ENCODE data around the gene SEC24A.
A peak's percentile ranks its signal among the peaks of the same experiment; 100 is the strongest.
"Not testable (repeated sequence)": the region's sequence is repeated elsewhere in the genome, so short reads cannot be mapped to it uniquely, and the experiment has no call there.

Gene SEC24A

DNA sequence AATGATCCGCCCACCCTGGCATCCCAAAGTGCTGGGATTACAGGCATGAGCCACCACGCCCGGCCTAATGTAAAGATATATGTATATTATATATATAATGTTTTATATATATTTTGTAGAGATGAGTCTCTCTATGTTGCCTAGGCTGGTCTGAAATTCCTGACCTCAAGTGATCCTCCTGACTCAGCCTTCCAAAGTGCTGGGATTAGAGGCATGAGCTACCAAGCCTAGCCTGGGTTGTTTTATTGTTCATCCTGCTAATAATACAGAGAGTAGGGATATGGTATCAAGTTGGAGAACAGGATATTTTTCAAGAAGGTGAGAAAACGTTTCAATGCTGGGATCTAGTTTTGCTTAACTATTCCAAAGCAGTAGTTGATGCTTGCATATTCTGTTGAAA is 2.9 kb downstream of the SEC24A start:
- DNase-seq, result no peak

DNA sequence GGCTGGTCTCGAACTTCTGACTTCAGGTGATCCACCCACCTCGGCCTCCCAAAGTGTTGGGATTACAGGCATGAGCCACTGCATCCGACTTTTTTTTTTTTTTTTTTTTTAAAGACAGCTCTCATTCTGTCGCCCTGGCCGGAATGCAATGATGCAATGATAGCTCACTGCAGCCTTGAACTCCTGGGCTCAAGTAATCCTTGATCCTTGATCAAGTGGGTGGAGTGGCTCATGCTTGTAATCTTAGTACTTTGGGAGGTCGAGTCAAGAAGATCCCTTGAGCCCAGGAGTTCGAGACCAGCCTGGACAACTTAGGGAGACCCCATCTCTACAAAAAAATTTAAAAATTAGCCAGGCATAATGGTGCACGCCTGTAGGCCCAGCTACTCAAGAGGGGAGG is 8.1 kb downstream of the SEC24A start:
- DNase-seq, result no peak

DNA sequence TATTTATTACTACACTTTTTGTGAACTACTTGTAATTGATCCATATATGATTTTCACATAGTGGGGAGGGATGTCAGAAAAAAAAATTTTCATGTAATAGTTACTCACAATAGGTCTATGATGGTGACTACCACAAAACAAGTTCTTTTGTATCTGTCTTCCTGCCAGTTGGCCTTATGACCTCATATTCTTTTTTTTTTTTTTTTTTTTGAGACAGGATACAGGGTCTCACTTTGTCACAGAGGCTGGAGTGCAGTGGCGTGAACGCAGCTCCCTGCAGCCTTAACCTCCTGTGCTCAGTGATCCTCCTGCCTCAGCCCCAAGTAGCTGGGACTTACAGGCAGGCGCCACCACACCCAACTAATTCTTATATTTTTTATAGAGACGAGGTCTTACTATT is 10.9 kb downstream of the SEC24A start:
- DNase-seq, result no peak

DNA sequence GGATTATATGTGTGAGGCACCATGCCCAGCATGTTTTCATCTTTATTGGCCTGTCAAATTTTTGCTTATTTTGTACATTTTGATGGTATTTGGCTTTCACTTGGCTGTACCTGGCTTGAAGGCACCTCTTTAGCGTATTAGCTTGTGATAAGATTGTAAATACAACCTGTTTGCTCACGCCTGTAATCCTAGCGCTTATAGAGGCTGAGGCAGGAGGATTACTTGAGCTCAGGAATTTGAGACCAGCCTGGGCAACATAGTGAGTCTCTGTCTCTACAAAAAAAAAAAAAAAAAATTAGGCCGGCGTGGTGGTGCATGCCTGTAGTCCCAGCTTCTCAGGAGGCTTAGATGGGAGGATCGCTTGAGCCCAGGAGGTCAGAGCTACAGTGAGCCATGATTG is 11.3 kb downstream of the SEC24A start:
- DNase-seq, result no peak

DNA sequence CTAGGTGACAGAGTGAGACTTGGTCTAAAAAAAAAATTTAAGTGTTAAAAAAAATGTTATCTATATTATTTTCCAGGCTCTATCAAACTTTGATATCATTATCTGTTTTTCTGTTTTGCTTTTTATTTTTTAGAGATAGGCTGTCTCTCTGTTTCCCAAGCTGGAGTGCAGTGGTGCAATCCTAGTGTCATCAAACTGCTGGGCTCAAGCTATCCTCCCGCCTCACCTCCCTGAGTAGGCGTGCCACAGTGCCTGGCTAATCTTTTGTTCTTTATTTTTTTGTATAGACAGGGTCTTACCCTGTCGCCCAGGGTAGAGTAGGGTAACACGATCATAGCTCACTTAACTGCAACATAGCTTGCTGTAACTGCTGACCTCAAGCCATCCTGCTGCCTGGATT is 14.4 kb downstream of the SEC24A start:
- DNase-seq, result no peak

DNA sequence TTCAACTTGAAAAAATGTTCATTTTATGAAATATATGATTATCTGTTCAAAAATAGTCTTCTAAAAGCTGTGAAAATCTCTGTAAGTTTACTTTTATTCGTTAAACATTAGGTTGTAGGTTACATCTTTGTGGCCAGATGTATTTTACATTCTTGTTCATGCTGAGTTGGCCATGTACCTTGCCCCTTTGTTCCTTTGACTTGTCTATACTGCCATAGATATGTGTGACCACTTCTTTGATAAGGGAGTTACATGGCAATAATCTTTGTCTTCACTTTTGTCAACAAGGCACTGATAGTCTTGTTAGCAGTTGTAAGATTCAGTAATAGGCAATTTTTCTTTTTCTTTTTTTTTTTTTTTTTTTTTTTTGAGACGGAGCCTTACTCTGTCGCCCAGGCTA is 15.9 kb downstream of the SEC24A start:
- no peak for DNase-seq

DNA sequence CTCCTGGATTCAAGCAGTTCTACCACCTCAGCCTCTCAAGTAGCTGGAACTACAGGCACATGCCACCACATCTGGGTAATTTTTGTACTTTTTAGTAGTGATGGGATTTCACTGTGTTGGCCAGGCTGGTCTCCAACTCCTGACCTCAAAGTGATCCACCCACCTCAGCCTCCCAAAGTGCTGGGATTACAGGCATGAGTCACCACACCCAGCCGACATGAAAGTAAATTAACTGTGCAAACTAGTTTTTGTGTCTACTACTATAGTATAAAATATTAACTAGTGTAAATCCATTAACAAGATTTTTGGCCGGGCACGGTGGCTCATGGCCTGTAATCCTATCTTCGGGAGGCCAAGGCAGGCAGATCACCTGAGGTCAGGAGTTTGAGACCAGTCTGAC is 25.0 kb downstream of the SEC24A start:
- not testable (repeated sequence) for DNase-seq

DNA sequence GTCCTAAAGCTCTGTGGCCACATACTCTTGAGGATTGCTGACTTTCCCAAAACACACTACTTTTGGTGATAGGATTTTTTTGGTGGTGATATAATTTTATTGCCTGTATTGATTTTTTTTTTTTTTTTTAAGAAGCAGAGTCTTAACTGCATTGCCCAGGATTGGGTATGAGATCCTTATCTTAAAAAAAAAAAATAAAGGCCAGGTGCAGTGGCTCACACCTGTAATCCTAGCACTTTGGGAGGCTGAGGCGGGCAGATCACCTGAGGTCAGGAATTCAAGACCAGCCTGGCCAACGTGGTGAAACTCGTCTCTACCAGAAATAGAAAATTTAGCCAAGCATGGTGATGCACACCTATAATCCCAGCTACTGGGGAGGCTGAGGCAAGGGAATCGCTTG is 28.8 kb downstream of the SEC24A start:
- DNase-seq, result not testable (repeated sequence)

DNA sequence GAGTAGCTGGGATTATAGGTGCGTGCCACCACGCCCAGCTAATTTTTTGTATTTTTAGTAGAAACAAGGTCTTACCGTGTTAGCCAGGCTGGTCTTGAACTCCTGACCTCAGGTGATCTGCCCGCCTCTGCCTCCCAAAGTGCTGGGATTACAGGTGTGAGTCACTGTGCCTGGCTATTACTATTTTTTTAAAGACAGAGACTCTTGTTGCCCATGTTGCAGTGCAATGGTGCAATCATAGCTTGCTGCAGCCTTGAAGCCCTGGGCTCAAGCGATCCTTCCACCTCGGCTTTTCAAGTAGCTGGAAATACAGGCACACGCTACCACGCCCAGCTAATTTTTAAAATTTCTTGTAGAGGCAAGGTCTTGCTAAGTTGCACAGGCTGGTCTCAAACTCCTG is 41.6 kb downstream of the SEC24A start:
- DNase-seq, result not testable (repeated sequence)

DNA sequence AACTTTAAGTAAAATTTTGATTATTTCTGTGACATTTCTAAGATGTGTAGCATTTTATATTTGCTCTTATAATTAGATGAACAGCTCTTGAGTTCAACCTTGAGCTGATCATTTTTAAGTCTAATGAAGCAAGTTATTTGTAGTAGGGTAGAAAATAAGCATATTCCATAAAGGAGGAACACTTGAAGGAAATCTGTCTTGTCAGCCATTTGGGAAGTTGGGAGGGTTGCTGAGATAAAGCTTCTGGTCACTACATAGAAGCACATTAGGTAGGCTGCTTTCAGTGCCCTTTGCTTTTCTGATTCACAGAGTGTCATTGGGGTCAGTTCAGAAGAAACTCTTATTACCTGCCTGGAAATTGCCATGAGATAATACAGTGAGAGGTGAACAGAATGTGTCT is 44.1 kb downstream of the SEC24A start:
- DNase-seq, result no peak

DNA sequence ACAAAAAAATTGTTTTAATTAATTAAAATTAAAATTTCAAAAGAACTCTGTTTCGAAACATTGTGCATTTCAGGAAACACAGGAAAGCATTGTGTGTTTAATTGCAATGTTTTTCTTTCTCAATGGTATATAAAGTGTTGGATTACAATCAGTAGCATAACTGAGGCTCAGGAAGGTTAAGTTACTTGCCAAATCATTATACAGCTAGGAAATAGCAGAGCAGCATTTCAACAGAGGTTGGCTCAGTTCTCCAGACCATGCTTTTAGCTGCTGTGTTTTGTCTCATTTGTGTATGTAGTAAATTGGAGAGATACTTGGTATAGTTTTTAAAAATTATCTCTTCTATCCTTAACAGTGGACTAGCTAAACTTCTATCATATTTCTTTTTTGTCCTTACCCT is 59.7 kb downstream of the SEC24A start:
- DNase-seq, result no peak

DNA sequence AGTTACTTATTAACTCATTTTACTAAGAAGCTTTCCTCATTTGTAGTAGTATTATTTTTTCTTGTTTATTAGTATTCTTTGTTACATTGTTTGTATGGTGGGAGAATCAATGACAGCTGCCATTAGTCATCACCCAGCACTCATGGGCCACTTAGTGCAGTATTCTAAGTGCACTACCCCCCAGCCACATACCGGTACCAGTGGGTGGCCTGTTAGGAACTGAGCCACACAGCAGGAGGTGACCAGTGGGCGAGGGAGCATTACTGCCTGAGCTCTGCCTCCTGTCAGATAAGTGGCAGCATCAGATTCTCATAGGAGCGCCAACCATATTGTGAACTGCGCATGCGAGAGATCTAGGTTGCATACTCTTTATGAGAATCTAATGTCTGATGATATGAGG is 65.5 kb downstream of the SEC24A start:
- DNase-seq, result no peak

DNA sequence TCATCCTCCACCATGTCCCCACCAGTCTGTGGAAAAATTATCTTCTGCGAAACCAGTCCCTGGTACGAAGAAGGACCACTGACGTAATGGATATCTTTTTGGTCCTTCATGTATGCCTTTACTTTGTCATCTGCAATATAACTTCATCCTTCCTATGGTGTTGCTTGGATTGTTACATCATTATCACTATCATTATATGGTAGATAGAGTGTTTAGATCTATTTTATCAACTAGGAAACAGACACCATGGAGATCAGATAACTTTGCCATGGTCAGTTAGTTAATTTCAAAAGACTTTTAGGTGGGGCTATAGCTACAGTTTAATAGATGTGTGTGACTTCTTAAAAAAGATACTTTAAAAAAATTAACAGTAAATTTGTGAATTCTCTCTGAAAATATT is 66.0 kb downstream of the SEC24A start:
- DNase-seq, result no peak

DNA sequence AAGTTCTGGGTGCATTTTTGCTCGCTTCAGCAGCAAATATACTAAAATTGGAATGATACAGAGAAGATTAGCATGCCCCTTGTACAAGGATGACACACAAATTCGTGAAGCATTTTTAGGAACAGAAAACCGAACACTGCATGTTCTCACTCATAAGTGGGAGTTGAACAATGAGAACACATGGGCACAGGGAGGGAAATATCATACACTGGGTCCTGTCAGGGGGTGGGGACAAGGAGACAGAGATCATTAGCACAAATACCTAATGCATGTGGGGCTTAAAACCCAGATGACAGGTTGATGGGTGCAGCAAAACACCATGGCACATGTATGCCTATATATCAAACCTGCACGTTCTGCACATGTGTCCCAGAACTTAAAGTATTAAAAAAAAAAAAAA is 66.9 kb downstream of the SEC24A start:
- not testable (repeated sequence) for DNase-seq

DNA sequence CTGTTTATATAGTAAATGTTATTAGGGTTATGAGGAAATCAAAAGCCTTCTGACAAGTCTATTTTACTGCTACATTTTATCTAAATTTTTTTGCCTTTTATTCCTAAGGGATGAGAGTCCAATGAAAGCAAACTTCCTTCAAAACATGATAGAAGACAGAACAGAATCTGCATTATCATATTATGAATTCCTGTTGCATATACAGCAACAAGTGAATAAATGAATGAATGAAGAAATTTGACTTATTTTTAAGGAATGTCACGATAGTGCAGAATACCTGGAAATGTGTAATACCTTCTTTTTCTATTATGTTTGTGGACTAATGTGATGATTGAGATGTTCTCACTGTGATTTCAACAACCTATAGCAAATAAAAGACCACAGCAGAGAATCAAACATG is 76.3 kb downstream of the SEC24A start:
- DNase-seq, result no peak

DNA sequence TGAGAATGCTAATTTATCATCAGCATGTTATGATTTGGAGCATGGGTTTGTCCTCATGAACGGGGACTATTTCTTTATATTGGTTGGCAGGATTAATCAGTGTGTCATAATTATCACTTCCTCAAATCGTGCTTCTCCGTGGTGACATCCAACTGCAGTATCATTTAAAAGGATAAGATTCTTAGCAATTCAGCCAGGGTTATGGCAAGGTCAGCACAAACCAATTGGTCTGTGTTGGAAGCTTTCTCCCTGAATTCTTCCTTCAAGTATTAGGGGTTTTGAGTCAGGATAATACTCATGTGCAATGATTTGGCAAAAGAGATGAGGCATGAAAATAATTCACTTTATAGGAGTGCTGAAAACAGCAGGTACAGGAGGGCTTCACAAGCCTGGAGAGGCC is 84.2 kb downstream of the SEC24A start:
- no peak for DNase-seq

DNA sequence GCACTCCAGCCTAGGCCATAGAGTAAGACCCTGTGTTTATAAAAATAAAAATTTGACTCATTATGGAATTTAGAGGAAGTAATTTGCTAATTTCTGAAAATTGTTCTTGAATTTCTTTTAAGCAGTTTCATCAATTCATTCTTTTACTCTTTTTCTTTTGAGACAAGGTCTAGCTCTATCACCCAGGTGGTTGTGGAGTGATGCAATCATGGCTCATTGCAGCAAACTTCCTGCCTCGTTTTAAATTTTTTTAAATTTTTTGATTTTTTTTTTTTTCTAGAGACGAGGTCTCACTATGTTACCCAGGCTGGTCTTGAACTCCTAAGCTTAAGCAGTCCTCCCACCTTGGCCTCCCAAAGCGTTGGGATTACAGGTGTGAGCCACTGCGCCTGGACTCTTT is 86.7 kb downstream of the SEC24A start:
- no peak for DNase-seq

DNA sequence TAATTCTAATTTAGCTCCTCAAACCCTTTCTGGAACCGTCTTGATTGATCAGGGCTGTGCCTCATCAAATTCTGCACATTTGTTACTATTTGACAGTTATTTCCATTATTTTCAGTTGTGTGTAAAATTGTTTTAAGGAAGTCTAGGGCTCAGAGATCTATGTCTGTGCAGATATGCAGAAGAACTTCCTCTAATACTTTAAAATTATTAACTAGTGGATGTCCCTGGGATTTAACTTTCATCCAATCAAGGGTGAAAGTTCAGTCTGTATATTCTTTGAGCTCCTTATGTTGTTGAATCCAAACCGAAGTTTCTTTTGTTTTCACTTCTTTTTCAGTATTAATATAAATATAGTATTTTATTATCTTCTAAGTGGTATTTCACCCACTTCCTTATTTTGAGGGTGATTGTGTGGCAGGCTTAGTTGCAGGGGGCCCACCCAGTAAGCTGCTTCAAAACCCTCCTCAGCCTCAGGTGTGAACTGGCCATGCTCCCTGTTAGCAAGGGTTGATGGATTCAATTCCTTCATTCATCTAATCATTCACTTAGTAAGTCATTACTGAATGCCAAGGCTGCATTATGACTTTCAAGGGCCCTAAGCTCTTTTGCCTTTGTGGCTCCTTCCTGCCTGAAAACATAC is 87.7 kb downstream of the SEC24A start:
- no peak for DNase-seq

DNA sequence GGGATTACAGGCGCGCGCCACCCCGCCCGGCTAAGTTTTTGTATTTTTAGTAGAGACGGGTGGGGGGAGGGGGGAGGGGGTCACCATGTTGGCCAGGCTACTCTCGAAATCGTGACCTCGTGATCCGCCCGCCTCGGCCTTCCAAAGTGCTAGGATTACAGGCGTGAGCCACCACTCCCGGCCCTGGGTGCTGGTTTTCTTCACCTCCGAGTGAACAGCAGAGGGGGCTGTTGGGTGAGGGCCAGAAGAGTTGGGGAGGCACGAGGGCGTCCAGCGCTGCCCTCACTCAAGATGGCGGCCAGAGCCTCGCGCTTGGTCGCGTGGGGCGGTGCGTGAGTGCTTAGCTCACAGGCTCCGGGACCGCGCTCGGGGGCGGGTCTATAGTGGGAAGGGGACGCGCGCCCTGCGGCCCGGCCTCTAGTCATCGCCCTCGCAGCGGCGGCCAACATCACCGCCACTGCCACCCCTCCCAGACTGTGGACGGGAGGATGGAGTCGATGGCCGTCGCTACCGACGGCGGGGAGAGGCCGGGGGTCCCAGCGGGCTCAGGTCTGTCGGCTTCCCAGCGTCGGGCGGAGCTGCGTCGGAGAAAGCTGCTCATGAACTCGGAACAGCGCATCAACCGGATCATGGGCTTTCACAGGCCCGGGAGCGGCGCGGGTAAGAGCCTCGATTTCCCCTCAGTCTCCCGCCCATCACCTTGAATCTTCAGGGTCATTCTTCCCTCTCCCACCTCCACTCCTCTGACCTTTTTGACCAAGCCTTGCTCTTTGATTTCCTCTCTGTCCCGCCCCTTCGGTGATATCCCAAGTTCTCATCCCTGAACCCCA is 89.8 kb downstream of the SEC24A start, which contains the start of gene CAMLG:
Gene CAMLG, plus strand, starts transcription at position 416 of the 830 bp plus-strand sequence. Its CDS starts 73 bp downstream, at position 489.
- DNase-seq, result peak; percentile 61

DNA sequence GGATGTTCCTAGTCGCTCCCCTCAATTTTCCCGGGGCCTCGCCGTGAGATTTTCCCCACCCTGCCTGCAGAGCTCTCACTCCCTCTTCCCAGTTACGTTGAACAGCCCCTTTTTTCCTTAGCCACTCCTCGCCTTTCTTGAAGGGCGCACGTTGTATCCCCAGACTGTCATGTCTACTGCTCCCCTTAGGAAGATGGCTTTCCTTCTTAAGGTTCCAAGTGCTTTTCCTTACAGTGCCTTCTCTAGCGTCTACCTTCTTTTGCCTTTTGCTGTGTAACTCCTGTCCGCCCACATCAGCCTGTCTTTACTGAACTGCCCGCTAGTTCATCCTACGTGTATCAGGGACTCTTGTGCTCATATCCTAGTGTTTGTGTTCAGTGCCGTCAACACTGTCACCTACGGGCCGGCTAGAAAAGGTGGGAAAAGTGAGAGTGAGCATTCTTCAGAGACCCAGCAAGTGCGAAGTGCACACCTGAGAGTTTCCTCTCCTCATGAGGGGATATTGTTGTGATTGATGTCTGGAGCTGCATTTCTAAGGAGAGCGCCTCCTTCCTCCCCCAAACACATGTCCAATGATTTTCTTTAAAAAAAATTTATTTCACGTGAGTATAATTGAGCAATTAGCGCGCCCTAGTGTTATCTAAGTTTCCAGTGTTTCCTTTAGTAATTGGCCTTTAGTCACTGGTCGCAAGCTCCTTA is 90.5 kb downstream of the SEC24A start:
- no peak for DNase-seq

DNA sequence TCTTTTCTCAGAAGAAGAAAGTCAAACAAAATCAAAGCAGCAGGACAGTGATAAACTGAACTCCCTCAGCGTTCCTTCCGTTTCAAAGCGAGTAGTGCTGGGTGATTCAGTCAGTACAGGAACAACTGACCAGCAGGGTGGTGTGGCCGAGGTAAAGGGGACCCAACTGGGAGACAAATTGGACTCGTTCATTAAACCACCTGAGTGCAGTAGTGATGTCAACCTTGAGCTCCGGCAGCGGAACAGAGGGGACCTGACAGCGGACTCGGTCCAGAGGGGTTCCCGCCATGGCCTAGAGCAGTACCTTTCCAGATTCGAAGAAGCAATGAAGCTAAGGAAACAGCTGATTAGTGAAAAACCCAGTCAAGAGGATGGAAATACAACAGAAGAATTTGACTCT is 92.5 kb downstream of the SEC24A start:
- no peak for DNase-seq

DNA sequence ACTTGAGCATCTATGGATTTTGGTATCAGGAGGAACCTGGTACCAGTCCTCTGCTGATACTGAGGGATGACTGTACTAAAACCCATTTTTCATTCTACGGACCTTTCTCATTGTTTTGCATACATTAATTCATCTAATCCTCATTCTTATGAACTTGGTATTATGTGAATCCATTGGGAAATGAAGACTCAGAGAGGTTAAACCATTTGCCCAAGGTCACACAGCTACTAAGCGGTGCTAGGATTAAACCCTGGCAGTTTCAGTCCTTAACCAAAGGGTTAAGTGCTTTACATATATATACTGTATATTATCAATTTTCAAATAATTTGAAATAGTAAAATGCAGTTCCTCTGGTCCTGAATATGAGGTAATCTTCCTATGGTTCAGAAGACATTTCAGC is 93.5 kb downstream of the SEC24A start:
- no peak for DNase-seq

DNA sequence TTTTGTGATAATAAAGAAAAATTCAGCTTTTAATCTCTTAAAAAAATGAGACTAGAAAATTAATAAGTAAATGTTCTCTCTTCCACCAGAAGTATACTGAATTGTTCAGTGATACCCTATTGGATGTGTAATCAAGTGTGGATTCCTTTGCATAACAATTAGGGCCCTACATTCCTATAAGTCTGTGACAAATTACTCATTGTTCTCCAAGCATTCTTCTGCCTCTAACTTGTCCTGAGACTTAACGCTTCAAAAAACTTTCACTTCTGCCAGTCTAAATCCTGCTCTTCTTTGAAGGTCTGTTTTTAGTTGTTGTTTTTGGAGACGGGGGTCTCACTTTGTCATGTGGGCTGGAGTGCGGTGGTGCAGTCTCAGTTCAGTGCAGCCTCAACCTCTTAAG is 100.8 kb downstream of the SEC24A start:
- DNase-seq, result no peak

DNA sequence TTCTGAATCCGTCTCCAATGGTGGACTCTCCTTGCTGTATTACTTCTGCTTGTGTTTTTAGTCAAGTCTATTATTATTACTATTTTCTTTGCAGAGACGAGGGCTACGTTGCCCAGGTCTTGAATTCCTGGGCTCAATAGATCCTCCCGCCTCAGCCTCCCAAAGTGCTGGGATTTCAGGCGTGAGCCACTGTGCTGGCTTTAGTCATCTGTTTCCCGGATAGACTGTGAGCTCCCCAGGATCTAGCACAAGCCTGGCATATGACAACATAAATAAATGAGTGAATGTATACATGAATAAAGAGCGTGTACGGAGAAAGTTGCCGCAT is 109.6 kb downstream of the SEC24A start:
- no peak for DNase-seq
